Posterior vena cava (tissue), 2 donors: ENCODE data around the gene FAM117A. TPM values are rescaled to one million over a fixed set of nuclear protein-coding genes. Genes with fewer than 3 reads are reported as not detected.

ENCODE experiments used
- DNase-seq: peaks from one replicate; pipeline ENCODE4 v3.0.0-alpha.2; 2020; ENCODE audit warnings: low spot score
- intact Hi-C, 2 donors: fragments of 100-400 bp; cut with DNase I; formaldehyde crosslinking; loops; one replicate each; pipeline versions ENCODE4 v1.14.1 to v1.14.2; 2022 to 2023
- long read RNA-seq, 2 donors: library from polyadenylated mRNA; unstranded; transcript quantifications; one replicate each; pipeline ENCODE4 v2.0.0, GENCODE V29; 2020 to 2021
- total RNA-seq, 2 donors: library from RNA; stranded (reverse); fragmentation: NEBNext Ultra II Directional; extraction: Animal tissue kit (Norgen Biotek cat#: 25700); gene quantifications; one replicate each; pipeline ENCODE4 v1.2.1, GENCODE V29; 2021
- donor health status: DM: yes; HTN: yes; CAD: no.
- donor health status: DM: yes; HTN: yes; CAD: no.

FAM117A gene, protein sequence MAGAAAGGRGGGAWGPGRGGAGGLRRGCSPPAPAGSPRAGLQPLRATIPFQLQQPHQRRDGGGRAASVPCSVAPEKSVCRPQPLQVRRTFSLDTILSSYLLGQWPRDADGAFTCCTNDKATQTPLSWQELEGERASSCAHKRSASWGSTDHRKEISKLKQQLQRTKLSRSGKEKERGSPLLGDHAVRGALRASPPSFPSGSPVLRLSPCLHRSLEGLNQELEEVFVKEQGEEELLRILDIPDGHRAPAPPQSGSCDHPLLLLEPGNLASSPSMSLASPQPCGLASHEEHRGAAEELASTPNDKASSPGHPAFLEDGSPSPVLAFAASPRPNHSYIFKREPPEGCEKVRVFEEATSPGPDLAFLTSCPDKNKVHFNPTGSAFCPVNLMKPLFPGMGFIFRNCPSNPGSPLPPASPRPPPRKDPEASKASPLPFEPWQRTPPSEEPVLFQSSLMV
- 10 to 100 TPM in 1 of 2 donors, 1 to 10 TPM in 1; 6.5 to 11.1 TPM for total RNA-seq
- long read RNA-seq, donor 1, partial matches to known transcripts = 0 of 5 reads
- long read RNA-seq, donor 1, other reads (novel, unspliced or antisense) = 2 of 5 reads
- long read RNA-seq, donor 2, partial matches to known transcripts = 3 of 3 reads
- long read RNA-seq, donor 2, other reads (novel, unspliced or antisense) = 0 of 3 reads

- intact Hi-C loops = loop anchor here in 1 of 2 donors (10.0 kb wide), 1 partner anchor 49 kb away; no protein-coding TSS in a partner anchor
- peak; percentile 97 for DNase-seq
These were observed at the start of gene FAM117A for GRCh38 chr17:49763735-49764558. Gene FAM117A, minus strand, starts transcription at chr17:49764131. Its CDS starts 44 bp downstream, at chr17:49764087.

- no peak for DNase-seq
- intact Hi-C loops = no loop called here
These were observed 45.1 kb upstream of the FAM117A start for GRCh38 chr17:49809056-49809455.

DNA sequence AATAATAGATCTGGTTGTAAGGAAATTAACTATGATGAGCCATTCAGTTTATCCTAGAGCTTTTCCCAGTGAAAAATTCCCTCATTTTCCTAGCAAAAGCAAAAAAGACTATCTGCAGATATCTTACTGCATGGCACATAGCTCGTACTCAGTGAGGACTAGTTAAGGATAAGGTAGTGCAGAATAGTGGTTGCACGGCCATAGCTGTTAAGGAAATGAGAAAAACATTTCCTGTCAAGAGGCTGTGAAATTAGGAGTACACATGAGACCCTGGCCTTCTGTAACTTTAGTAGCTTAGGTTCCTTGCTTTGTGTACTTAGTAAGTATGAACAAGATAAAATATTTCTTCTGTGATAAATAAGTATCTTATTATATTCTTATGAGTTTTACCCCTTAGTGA lies 34.8 kb upstream of the FAM117A start:
- no peak for DNase-seq
- intact Hi-C loops = no loop called here

DNA sequence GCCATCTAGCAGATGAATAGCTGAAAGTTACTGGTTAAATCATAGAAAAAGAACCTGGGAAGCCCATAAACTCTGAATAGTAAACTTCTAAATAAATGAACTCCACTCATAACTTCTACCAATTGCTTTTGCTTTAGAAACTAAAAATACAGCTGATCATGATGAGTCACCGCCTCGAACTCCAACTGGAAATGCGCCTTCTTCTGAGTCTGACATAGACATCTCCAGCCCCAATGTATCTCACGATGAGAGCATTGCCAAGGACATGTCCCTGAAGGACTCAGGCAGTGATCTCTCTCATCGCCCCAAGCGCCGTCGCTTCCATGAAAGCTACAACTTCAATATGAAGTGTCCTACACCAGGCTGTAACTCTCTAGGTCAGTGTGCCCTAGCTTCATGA lies 34.3 kb upstream of the FAM117A start:
- intact Hi-C loops = no loop called here
- no peak for DNase-seq

DNA sequence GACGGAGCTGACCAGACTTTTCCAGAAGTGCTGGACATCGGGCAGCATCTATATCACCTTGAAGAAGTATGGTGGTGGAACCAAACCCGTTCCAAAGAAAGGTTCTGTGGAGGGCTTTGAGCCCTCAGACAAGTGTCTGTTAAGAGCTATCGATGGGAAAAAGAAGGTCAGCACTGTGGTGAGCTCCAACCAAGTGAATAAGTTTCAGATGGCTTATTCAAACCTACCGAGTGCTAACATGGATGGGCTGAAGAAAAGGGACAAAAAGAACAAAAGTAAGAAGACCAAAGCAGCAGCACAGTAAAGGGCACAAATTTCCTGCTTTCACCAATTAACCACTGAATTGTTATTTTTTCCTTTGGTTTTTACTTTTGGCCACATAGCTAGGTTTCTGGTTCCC lies 31.4 kb upstream of the FAM117A start:
- intact Hi-C loops = no loop called here

GRCh38 chr17:49793309-49793708 lies 29.4 kb upstream of the FAM117A start:
- no peak for DNase-seq
- intact Hi-C loops = no loop called here

More for the DNA sequence above, 31.4 kb upstream of the FAM117A start:
- no peak for DNase-seq

GRCh38 chr17:49789243-49789578 lies 25.3 kb upstream of the FAM117A start:
- DNase-seq = no peak
- intact Hi-C loops = no loop called here

- DNase-seq = peak; percentile 100
- intact Hi-C loops = no loop called here
These were observed 24.7 kb upstream of the FAM117A start, which contains the start of gene KAT7 for GRCh38 chr17:49788478-49789242. Gene KAT7, plus strand, starts transcription at chr17:49788681. Its CDS starts 154 bp downstream, at chr17:49788835.

DNA sequence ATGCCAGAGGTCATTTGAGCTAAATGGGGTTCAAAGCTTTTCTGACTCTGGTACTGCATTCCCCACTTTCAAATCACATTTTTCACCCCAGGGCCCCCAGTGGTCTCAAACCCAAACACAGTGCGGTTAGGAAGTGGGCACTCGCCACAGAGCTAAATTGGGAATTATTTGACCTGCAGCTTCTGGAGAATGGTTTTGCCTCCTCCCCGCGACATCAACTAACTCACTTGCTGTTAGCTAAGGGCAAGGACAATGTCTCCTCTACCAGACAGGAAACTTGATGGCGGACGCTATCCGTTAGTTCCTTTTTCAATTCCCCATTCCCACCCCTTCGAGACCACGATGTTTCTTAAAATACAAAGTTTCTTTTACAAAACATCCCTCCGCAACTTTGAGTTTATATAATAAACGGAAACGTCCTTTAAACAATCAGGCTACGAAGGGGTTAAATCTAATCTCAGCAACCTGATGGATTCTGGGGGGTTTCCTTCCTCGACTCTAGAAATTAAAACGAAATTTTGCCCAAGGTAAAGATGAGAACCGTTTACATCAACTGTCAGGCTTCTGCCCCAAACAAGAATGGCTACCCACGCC lies 24.1 kb upstream of the FAM117A start:
- no peak for DNase-seq
- intact Hi-C loops = no loop called here

- no peak for DNase-seq
- intact Hi-C loops = loop anchor here in 1 of 2 donors (5.0 kb wide), 1 partner anchor 212 kb away; no protein-coding TSS in a partner anchor
These were observed 20.7 kb upstream of the FAM117A start for GRCh38 chr17:49784636-49785035.

DNA sequence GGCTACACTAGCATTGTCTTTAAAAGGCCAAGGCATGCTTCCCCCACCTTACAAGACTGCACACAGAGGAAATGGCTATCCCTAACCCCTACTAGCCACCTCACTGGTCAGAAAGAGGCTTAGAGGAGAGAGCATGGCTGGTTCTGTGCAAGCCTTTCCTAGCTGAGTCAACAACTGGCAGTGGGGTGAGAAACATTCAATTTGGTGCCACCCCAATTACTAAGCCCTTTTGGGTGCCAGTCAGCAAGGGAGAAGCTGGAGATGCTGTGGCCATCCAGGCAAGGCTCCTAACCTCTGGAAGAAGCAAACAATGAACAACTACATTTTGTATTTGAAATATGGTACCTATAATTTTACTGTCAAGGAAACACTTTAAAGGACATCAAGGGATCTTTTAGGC lies 19.9 kb upstream of the FAM117A start:
- DNase-seq = no peak
- intact Hi-C loops = loop anchor here in 1 of 2 donors (5.0 kb wide), 1 partner anchor 211 kb away; no protein-coding TSS in a partner anchor

- DNase-seq = no peak
- intact Hi-C loops = loop anchor here in 1 of 2 donors (5.0 kb wide), 1 partner anchor 211 kb away; no protein-coding TSS in a partner anchor
These were observed 19.3 kb upstream of the FAM117A start for GRCh38 chr17:49783071-49783715.

DNA sequence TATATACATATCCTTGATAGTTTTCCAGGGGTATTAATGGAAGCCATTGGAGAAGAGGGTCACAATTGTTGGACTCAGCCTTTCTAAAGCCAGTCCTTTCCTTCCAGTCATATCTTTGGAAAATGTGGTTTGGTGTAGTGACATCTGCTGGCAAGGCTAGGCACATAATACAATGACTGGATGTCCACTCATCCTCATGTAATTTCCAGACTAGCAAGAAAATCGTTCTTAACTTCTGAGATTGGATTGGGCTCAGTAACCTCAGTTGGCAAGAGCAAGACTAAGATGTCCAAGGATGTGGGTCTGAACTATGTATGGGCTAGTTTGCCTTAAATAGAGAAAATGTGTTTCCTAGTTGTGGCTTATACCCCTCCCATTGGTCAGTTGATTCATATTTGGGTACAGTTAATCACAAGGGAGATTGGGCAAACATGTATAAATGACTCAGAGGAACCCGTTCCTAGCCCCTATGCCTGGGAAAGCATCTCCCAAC lies 15.9 kb upstream of the FAM117A start:
- intact Hi-C loops = loop anchor here (5.0 kb wide), 3 partner anchors 47 to 207 kb away; partner anchors contain the start of gene SLC35B1 (in 1 of the 2)
- no peak for DNase-seq

GRCh38 chr17:49779156-49779738 lies 15.3 kb upstream of the FAM117A start:
- intact Hi-C loops = loop anchor here in 1 of 2 donors (5.0 kb wide), 2 partner anchors 47 to 72 kb away; partner anchors contain the start of gene SLC35B1
- no peak for DNase-seq

DNA sequence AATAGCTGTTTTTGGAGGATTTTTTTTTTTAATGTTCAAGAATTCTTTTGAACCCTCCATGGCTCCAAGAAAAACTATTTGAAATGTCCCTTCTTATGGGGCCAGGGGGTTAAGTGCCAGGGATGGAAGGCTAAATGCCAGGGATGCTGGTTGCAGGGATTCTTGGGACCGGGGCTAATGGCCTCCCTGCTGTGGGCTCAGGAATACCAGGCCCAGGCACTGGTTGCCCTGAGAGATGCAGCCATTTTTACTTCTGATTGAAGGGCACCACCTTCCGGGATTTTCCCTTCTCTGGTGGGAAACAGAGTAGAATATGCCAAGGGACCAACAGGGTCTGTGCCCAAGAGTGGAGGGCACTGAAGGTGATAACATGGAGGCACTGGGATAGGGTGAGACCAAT lies 13.6 kb upstream of the FAM117A start:
- intact Hi-C loops = loop anchor here in 1 of 2 donors (5.0 kb wide), 2 partner anchors 45 to 70 kb away; partner anchors contain the start of gene SLC35B1
- DNase-seq = no peak

DNA sequence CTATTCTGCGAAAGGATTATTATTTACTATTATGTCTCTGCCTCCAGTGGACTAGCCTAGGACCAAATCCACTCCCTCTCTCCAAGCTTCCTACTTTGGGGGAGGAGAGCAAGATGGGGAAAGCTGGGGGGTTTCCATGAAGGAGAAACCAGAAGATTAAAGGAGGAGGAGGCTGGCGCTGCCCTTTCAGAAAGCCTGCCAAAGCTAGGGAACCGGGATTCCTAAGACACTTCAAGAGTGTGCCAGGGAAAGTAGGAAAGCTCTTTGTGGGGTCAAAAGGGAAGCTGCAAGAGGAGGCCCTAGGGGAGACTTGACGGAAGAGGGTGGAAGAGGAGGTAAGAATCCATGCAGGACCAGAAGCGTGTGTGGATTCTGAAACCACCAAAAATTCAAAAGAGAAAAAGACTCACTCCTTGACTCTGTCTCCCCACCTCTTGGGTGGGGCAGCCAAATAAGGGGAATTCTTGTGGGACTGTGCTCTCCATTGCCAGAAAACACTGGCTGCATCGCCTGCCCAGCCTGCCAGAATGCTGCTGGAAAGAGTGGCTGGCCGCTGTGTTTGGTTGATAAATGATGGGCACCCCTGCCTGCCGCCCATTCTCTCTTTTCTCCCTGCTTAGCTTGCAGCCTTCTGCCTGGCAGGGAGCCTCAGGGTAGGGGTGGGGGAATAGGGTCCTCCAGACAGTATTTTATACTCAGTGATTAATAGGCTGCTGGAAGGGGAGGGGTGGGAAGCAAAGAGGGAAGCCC lies 12.8 kb upstream of the FAM117A start:
- intact Hi-C loops = loop anchor here in 1 of 2 donors (5.0 kb wide), 2 partner anchors 44 to 69 kb away; partner anchors contain the start of gene SLC35B1
- peak; percentile 84 for DNase-seq
